ENCODE data around the gene S100Z. TPM values are rescaled to one million over a fixed set of nuclear protein-coding genes. Genes with fewer than 3 reads are reported as not detected.

Gene S100Z
- total and polyA plus RNA-seq, 2 donors (not counting 1 experiment from before 2014, with no cell fraction given) = 1.0 to 2.4 TPM

- no peak for ATAC-seq (ENCODE audit: low read depth)
- Mint-ChIP-seq H3K4me1 (no peaks in the 10 kb centered on the region), H3K27me3 (no peaks in the 10 kb centered on the region), H3K9me3 (ENCODE audit: insufficient read depth) (peaks cover 8% of the 10 kb centered on the region), H3K27ac (no peak overlapping the region), H3K4me3 (no peak overlapping the region)
- no peaks in the 10 kb centered on the region for H3K4me1 ChIP-seq (ENCODE audit: control insufficient read depth in 2 of 2, insufficient read depth in 2 of 2, low read length in 2 of 2)
- no peaks in the 10 kb centered on the region for H3K36me3 ChIP-seq (replicated peaks in 1 of 2; ENCODE audit: control extremely low read depth in 1 of 2, control insufficient read depth in 1 of 2, extremely low read depth in 1 of 2, insufficient read depth in 2 of 2, low read length in 1 of 2)
- CTCF ChIA-PET = no interaction called here
- no peaks in the 10 kb centered on the region for H4K20me1 ChIP-seq (ENCODE audit: control insufficient read depth, insufficient read depth, low read length, poor library complexity, severe bottlenecking)
- no peak overlapping the region for H2AFZ ChIP-seq (ENCODE audit: insufficient read depth, low read depth, low read length, poor library complexity, severe bottlenecking)
- H3K27me3 ChIP-seq (replicated peaks in 1 of 4; ENCODE audit: control extremely low read depth in 1 of 4, control insufficient read depth in 3 of 4, insufficient read depth in 4 of 4, low read length in 3 of 4) = no peaks in the 10 kb centered on the region
- TF ChIP-seq EZH2 (IDR thresholded peaks at IDR 0.05; ENCODE audit: borderline replicate concordance, insufficient read depth, low read depth, low read length, poor library complexity, severe bottlenecking) (no peak), CTCF (IDR thresholded peaks at IDR 0.05) (no peak)
- intact Hi-C loops (cut with micrococcal nuclease) = no loop called here
- peaks cover 2 to 13% (median 13%) of the 10 kb centered on the region in 3 donors for H3K9me3 ChIP-seq (ENCODE audit: control extremely low read depth in 1 of 3, control insufficient read depth in 2 of 3, insufficient read depth in 1 of 3, low read length in 2 of 3)
- no peak for DNase-seq
- H3K27ac ChIP-seq (ENCODE audit: low read length in 2 of 2) = no peak overlapping the region
- no peak overlapping the region for H3K9ac ChIP-seq (ENCODE audit: low read length)
- no peaks in the 10 kb centered on the region for H3K79me2 ChIP-seq (ENCODE audit: control insufficient read depth, insufficient read depth, low read length)
- H3K4me2 ChIP-seq (replicated peaks; ENCODE audit: low read depth, low read length, poor library complexity, severe bottlenecking) = no peak overlapping the region
- H3K4me3 ChIP-seq (ENCODE audit: control extremely low read depth in 1 of 5, extremely low read depth in 1 of 5, insufficient read depth in 1 of 5, low read depth in 2 of 5, low read length in 4 of 5) = no peak overlapping the region
- no CpG with 5 or more reads among the region's 2 CpGs for WGBS (ENCODE audit: insufficient coverage)
- POLR2A ChIA-PET = no interaction called here
Observed at GRCh38 chr5:76896196-76896595, 46.4 kb downstream of the S100Z start.

GRCh38 chr5:76901522-76901921 lies 51.7 kb downstream of the S100Z start:
- WGBS (ENCODE audit: insufficient coverage) = 92% methylated on average over 3 of the region's 3 CpGs
- Histone ChIP-seq H4K20me1 (ENCODE audit: control insufficient read depth, insufficient read depth, low read length, poor library complexity, severe bottlenecking) (no peaks in the 10 kb centered on the region), H3K9me3 (ENCODE audit: control extremely low read depth in 1 of 3, control insufficient read depth in 2 of 3, insufficient read depth in 1 of 3, low read length in 2 of 3) (peaks cover under 1 to 26% (median 20%) of the 10 kb centered on the region in 3 donors), H3K27ac (ENCODE audit: low read length in 2 of 2) (no peak overlapping the region), H3K27me3 (replicated peaks in 1 of 4; ENCODE audit: control extremely low read depth in 1 of 4, control insufficient read depth in 3 of 4, insufficient read depth in 4 of 4, low read length in 3 of 4) (no peaks in the 10 kb centered on the region), H3K79me2 (ENCODE audit: control insufficient read depth, insufficient read depth, low read length) (no peaks in the 10 kb centered on the region), H3K9ac (ENCODE audit: low read length) (no peak overlapping the region), H3K4me3 (ENCODE audit: control extremely low read depth in 1 of 5, extremely low read depth in 1 of 5, insufficient read depth in 1 of 5, low read depth in 2 of 5, low read length in 4 of 5) (no peak overlapping the region), H3K4me1 (ENCODE audit: control insufficient read depth in 2 of 2, insufficient read depth in 2 of 2, low read length in 2 of 2) (no peaks in the 10 kb centered on the region), H3K36me3 (replicated peaks in 1 of 2; ENCODE audit: control extremely low read depth in 1 of 2, control insufficient read depth in 1 of 2, extremely low read depth in 1 of 2, insufficient read depth in 2 of 2, low read length in 1 of 2) (no peaks in the 10 kb centered on the region), H2AFZ (ENCODE audit: insufficient read depth, low read depth, low read length, poor library complexity, severe bottlenecking) (no peak overlapping the region), H3K4me2 (replicated peaks; ENCODE audit: low read depth, low read length, poor library complexity, severe bottlenecking) (no peak overlapping the region)
- ATAC-seq (ENCODE audit: low read depth) (no peak), DNase-seq (no peak)
- Mint-ChIP-seq H3K27me3 (no peaks in the 10 kb centered on the region), H3K9me3 (ENCODE audit: insufficient read depth) (peaks cover 8% of the 10 kb centered on the region), H3K4me1 (no peaks in the 10 kb centered on the region), H3K4me3 (no peak overlapping the region), H3K27ac (no peak overlapping the region)
- TF ChIP-seq EZH2 (IDR thresholded peaks at IDR 0.05; ENCODE audit: borderline replicate concordance, insufficient read depth, low read depth, low read length, poor library complexity, severe bottlenecking) (no peak), CTCF (IDR thresholded peaks at IDR 0.05) (no peak)
- ChIA-PET CTCF (no interaction called here), POLR2A (no interaction called here)
- intact Hi-C loops (cut with micrococcal nuclease) = no loop called here
